ENCODE measurements around the gene P2RX1. TPM values are rescaled to one million over a fixed set of nuclear protein-coding genes. Genes with fewer than 3 reads are reported as not detected.

P2RX1 gene
- total RNA-seq, 1 experiment from 2014 or later = not detected

- no peak overlapping the region for H2BK5ac ChIP-seq (ENCODE audit: insufficient read length, low read length)
- H3K9me3 ChIP-seq (ENCODE audit: control insufficient read depth, low read depth, low read length) = no peaks in the 10 kb centered on the region
- no peak overlapping the region for H3K14ac ChIP-seq (ENCODE audit: insufficient read depth, low read length)
- no peaks in the 10 kb centered on the region for H3K27me3 ChIP-seq (ENCODE audit: insufficient read depth, low read length)
- no peak overlapping the region for H2BK15ac ChIP-seq (ENCODE audit: low read depth, low read length)
- Mint-ChIP-seq H3K4me3 (no peak overlapping the region), H3K27ac (no peak overlapping the region; a peak in 1 of 7 replicates), H3K4me1 (peaks cover 13 to 43% of the 10 kb centered on the region in 2 experiments; a peak in 3 of 4 replicates), H3K9me3 (no peaks in the 10 kb centered on the region), H3K27me3 (ENCODE audit: low read depth) (no peaks in the 10 kb centered on the region), H3K36me3 (ENCODE audit: insufficient read depth in 1 of 3, low read depth in 3 of 3) (no peaks in the 10 kb centered on the region)
- H2BK12ac ChIP-seq (ENCODE audit: insufficient read length, low read depth, low read length) = no peak overlapping the region
- H4K5ac ChIP-seq (ENCODE audit: insufficient read length, low read depth, low read length) = no peak overlapping the region
- no peak overlapping the region for H3K4me2 ChIP-seq (ENCODE audit: insufficient read depth, insufficient read length, low read length)
- H3K9ac ChIP-seq (ENCODE audit: extremely low read depth, insufficient read length, low read length) = no peak overlapping the region
- no peak overlapping the region for H4K91ac ChIP-seq (ENCODE audit: insufficient read length, low read depth, low read length)
- H3K56ac ChIP-seq (ENCODE audit: insufficient read length, low read depth, low read length) = no peak overlapping the region
- H3K79me2 ChIP-seq (ENCODE audit: insufficient read depth, low read length) = no peaks in the 10 kb centered on the region
- no peak overlapping the region for H2BK120ac ChIP-seq (ENCODE audit: low read depth, low read length, poor library complexity, severe bottlenecking)
- no peaks in the 10 kb centered on the region for H4K20me1 ChIP-seq (ENCODE audit: control insufficient read depth, insufficient read depth, insufficient read length)
- no peak overlapping the region for H3K23ac ChIP-seq (ENCODE audit: insufficient read length, low read depth, low read length)
- H2AK5ac ChIP-seq (ENCODE audit: insufficient read length, low read length) = no peak overlapping the region
- H3K4me1 ChIP-seq (ENCODE audit: insufficient read depth, low read length) = no peaks in the 10 kb centered on the region
- H3K18ac ChIP-seq (ENCODE audit: insufficient read length, low read depth, low read length) = no peak overlapping the region
- no peaks in the 10 kb centered on the region for H3K23me2 ChIP-seq (ENCODE audit: insufficient read length, low read depth, low read length, poor library complexity, severe bottlenecking)
- no peak for DNase-seq
- H4K8ac ChIP-seq (replicated peaks; ENCODE audit: insufficient read length, low read depth, low read length) = no peak overlapping the region
- no peak overlapping the region for H3K27ac ChIP-seq (ENCODE audit: insufficient read length, low read depth, low read length)
- no peaks in the 10 kb centered on the region for H3K79me1 ChIP-seq (ENCODE audit: insufficient read depth, low read depth, low read length, poor library complexity, severe bottlenecking)
- no peak overlapping the region for H2BK20ac ChIP-seq (ENCODE audit: low read depth, low read length, poor library complexity, severe bottlenecking)
- no peak overlapping the region for H3T11ph ChIP-seq (ENCODE audit: low read length)
- WGBS (ENCODE audit: extremely low coverage, insufficient read length, low lambda C conversion rate) = no CpG with 5 or more reads among the region's 7 CpGs
- no peak for TF ChIP-seq CTCF (conservative IDR thresholded peaks at IDR 0.05)
- H2AFZ ChIP-seq (ENCODE audit: low read length) = no peak overlapping the region
- H3K4ac ChIP-seq (ENCODE audit: low read depth, low read length) = no peak overlapping the region
Observed at GRCh38 chr17:3922765-3923164, 6.5 kb upstream of the P2RX1 start.
